ENCODE data around the gene TCF15. TPM values are rescaled to one million over a fixed set of nuclear protein-coding genes. Genes with fewer than 3 reads are reported as not detected.
A peak's percentile ranks its signal among the peaks of the same experiment; 100 is the strongest.

The TCF15 gene
- total and polyA plus RNA-seq, 10 donors = 0.06 to 0.22 (median 0.21) TPM; not detected in 7

GRCh38 chr20:653110-653589 is 43.0 kb upstream of the TCF15 start, which contains the start of gene SRXN1:
TSS of gene SRXN1 (minus strand) at chr20:653200. CDS start at chr20:653185, 15 bp downstream.
- Histone ChIP-seq H3K9me3 (no peaks in the 10 kb centered on the region), H3K27ac (peak within 1 kb of the TSS in 7 of 8 donors; percentile 58 to 93 (median 81)), H3K36me3 (peaks cover 0 to 27% (median 9%) of the 10 kb centered on the region in 6 donors), H3K4me1 (peaks cover 13 to 37% (median 28%) of the 10 kb centered on the region in 6 donors), H3K27me3 (replicated peaks in 1 of 7) (peaks cover 0 to 25% (median 0%) of the 10 kb centered on the region in 7 donors), H3K4me3 (peak within 1 kb of the TSS; percentile 49 to 93 (median 64))
- TF ChIP-seq POLR2A (IDR thresholded peaks at IDR 0.05) = no peak
- peak in 9 of 11 experiments; percentile 24 to 81 (median 67) for TF ChIP-seq CTCF (IDR thresholded peaks at IDR 0.05 in 8 of 11, conservative IDR thresholded peaks at IDR 0.05 in 3 of 11)
- TF ChIP-seq POLR2AphosphoS5 (IDR thresholded peaks at IDR 0.05) = peak; percentile 45 to 71 (median 59)
- intact Hi-C loops (cut with DNase I; ENCODE audit: low total_unique reads) = no loop called here
- WGBS, 5 donors = 0 to 1% (median 0%) methylated on average over 15 to 74 of the region's 74 CpGs
- DNase-seq = peak; percentile 97

GRCh38 chr20:652615-653109 is 42.6 kb upstream of the TCF15 start:
- Histone ChIP-seq H3K9me3 (peaks cover 0 to 2% (median 0%) of the 10 kb centered on the region in 8 donors), H3K4me3 (peak overlapping the region; percentile 49 to 93 (median 64)), H3K27ac (peak overlapping the region in 7 of 8 donors; percentile 58 to 93 (median 81)), H3K27me3 (replicated peaks in 1 of 7) (peaks cover 0 to 21% (median 0%) of the 10 kb centered on the region in 7 donors), H3K4me1 (peaks cover 13 to 37% (median 28%) of the 10 kb centered on the region in 6 donors), H3K36me3 (peaks cover 0 to 32% (median 14%) of the 10 kb centered on the region in 6 donors)
- 0 to 14% (median 8%) methylated on average over 9 to 36 of the region's 36 CpGs for WGBS, 5 donors
- TF ChIP-seq POLR2AphosphoS5 (IDR thresholded peaks at IDR 0.05) = no peak
- no peak for TF ChIP-seq POLR2A (IDR thresholded peaks at IDR 0.05)
- TF ChIP-seq CTCF (IDR thresholded peaks at IDR 0.05 in 8 of 11, conservative IDR thresholded peaks at IDR 0.05 in 3 of 11) = no peak
- intact Hi-C loops (cut with DNase I; ENCODE audit: low total_unique reads) = no loop called here
- DNase-seq = peak; percentile 89

GRCh38 chr20:651713-652614 is 41.9 kb upstream of the TCF15 start:
- 67 to 75% (median 71%) methylated on average over 18 to 20 of the region's 20 CpGs for whole genome bisulfite sequencing, 5 donors
- Histone ChIP-seq H3K27me3 (replicated peaks in 1 of 7) (peaks cover 0 to 21% (median 0%) of the 10 kb centered on the region in 7 donors), H3K27ac (peak overlapping the region in 5 of 8 donors; percentile 58 to 93 (median 81)), H3K4me1 (peaks cover 13 to 37% (median 28%) of the 10 kb centered on the region in 6 donors), H3K9me3 (peaks cover 0 to 4% (median 0%) of the 10 kb centered on the region in 8 donors), H3K4me3 (peak overlapping the region; percentile 49 to 93 (median 64)), H3K36me3 (peaks cover 0 to 39% (median 19%) of the 10 kb centered on the region in 6 donors)
- TF ChIP-seq POLR2AphosphoS5 (IDR thresholded peaks at IDR 0.05) (no peak), CTCF (IDR thresholded peaks at IDR 0.05 in 8 of 11, conservative IDR thresholded peaks at IDR 0.05 in 3 of 11) (no peak), POLR2A (IDR thresholded peaks at IDR 0.05) (no peak)
- DNase-seq = no peak
- intact Hi-C loops (cut with DNase I; ENCODE audit: low total_unique reads) = no loop called here
